Caco-2 (cell line): ENCODE data around the gene GRAPL. TPM values are rescaled to one million over a fixed set of nuclear protein-coding genes. Genes with fewer than 3 reads are reported as not detected.
"Not testable (repeated sequence)": the region's sequence is repeated elsewhere in the genome, so short reads cannot be mapped to it uniquely, and the experiment has no call there.

Experiments used
- BruUV-seq: library from RNA; stranded (reverse); fragments of 400-500 nt; replicated peaks from 2 replicates; lab custom pipeline; 2021; lab: Mats Ljungman, UMichigan
- CTCF ChIA-PET: fragments of 300-600 bp; sonication (Branson Sonifier 250); formaldehyde crosslinking; loops from one replicate; lab custom pipeline; 2022; ENCODE audit warnings: antibody characterized with exemption; lab: Charles Lee
- POLR2A ChIA-PET: fragments of 300-600 bp; sonication (Branson Sonifier 250); formaldehyde crosslinking; loops from one replicate; lab custom pipeline; 2022; ENCODE audit warnings: antibody characterized with exemption; lab: Charles Lee
- DNase-seq, 2 experiments: peaks; one replicate each; pipeline versions ENCODE4 v3.0.0 to v3.0.0-alpha.2; 2020 to 2022
- H3K27me3 ChIP-seq: replicated peaks from 2 replicates; pipeline ENCODE4 v1.6.0; 2011; ENCODE audit warnings: low read length; ENCODE audit not compliant: control insufficient read depth, insufficient read depth
- H3K36me3 ChIP-seq: 2 replicates; pipeline ENCODE4 v1.5.1; 2011; ENCODE audit warnings: low read length; ENCODE audit not compliant: control insufficient read depth, insufficient read depth
- H3K4me1 ChIP-seq: fragments of 250-450 bp; sonication (Bioruptor Pico); 2 replicates; pipeline ENCODE4 v1.5.1; 2020; ENCODE audit warnings: mild to moderate bottlenecking
- H3K4me3 ChIP-seq: 2 replicates; pipeline ENCODE4 v1.5.1; 2011; ENCODE audit warnings: low read depth, mild to moderate bottlenecking, control low read depth, low read length
- H3K9me3 ChIP-seq: fragments of 250-450 bp; sonication (Bioruptor Pico); 2 replicates; pipeline ENCODE4 v1.5.1; 2020; ENCODE audit warnings: mild to moderate bottlenecking, moderate library complexity
- H3K27ac Mint-ChIP-seq: one replicate; pipeline ENCODE4 v1.8.0; 2022; ENCODE audit warnings: mixed read lengths; ENCODE audit not compliant: unreplicated experiment
- H3K27me3 Mint-ChIP-seq: one replicate; pipeline ENCODE4 v1.8.0; 2022; ENCODE audit warnings: mixed read lengths; ENCODE audit not compliant: insufficient read depth, unreplicated experiment
- H3K36me3 Mint-ChIP-seq: one replicate; pipeline ENCODE4 v1.8.0; 2022; ENCODE audit warnings: mild to moderate bottlenecking, mixed read lengths; ENCODE audit not compliant: insufficient read depth, unreplicated experiment
- H3K4me1 Mint-ChIP-seq: one replicate; pipeline ENCODE4 v1.8.0; 2022; ENCODE audit warnings: low read depth, mixed read lengths; ENCODE audit not compliant: unreplicated experiment
- H3K4me3 Mint-ChIP-seq: one replicate; pipeline ENCODE4 v1.8.0; 2022; ENCODE audit warnings: mild to moderate bottlenecking, moderate library complexity, mixed read lengths; ENCODE audit not compliant: unreplicated experiment
- H3K9me3 Mint-ChIP-seq: one replicate; pipeline ENCODE4 v1.8.0; 2022; ENCODE audit warnings: mixed read lengths; ENCODE audit not compliant: unreplicated experiment
- intact Hi-C: fragments of 100-400 bp; cut with micrococcal nuclease; formaldehyde crosslinking; loops from one replicate; pipeline ENCODE4 v1.10.0; 2022; ENCODE audit not compliant: unreplicated experiment
- total RNA-seq: library from RNA; stranded (reverse); gene quantifications from 2 replicates; pipeline ENCODE4 v1.2.3, GENCODE V29; 2022

GRAPL gene
- total RNA-seq, 1 experiment from 2014 or later: not detected

- H3K27me3 ChIP-seq, POLR2A ChIA-PET, H3K36me3 Mint-ChIP-seq, H3K9me3 Mint-ChIP-seq, H3K27me3 Mint-ChIP-seq, H3K4me3 ChIP-seq, intact Hi-C loops, DNase-seq, H3K4me3 Mint-ChIP-seq, H3K27ac Mint-ChIP-seq, BruUV-seq, H3K36me3 ChIP-seq, H3K9me3 ChIP-seq, H3K4me1 ChIP-seq, CTCF ChIA-PET, H3K4me1 Mint-ChIP-seq: not testable (repeated sequence)
Observed at GRCh38 chr17:19145471-19145870, 18.1 kb downstream of the GRAPL start.

- H3K4me1 Mint-ChIP-seq, DNase-seq, H3K4me3 Mint-ChIP-seq, H3K27me3 ChIP-seq, H3K4me1 ChIP-seq, BruUV-seq, POLR2A ChIA-PET, H3K27ac Mint-ChIP-seq, H3K9me3 ChIP-seq, CTCF ChIA-PET, H3K27me3 Mint-ChIP-seq, intact Hi-C loops, H3K36me3 Mint-ChIP-seq, H3K4me3 ChIP-seq, H3K9me3 Mint-ChIP-seq, H3K36me3 ChIP-seq: not testable (repeated sequence)
Observed at GRCh38 chr17:19150678-19151615, 23.6 kb downstream of the GRAPL start.

GRCh38 chr17:19157628-19158027 is 30.2 kb downstream of the GRAPL start:
- H3K27ac Mint-ChIP-seq, H3K36me3 Mint-ChIP-seq, H3K4me1 ChIP-seq, H3K4me3 ChIP-seq, CTCF ChIA-PET, H3K36me3 ChIP-seq, H3K27me3 Mint-ChIP-seq, H3K9me3 ChIP-seq, DNase-seq, H3K27me3 ChIP-seq, H3K9me3 Mint-ChIP-seq, H3K4me1 Mint-ChIP-seq, H3K4me3 Mint-ChIP-seq, intact Hi-C loops, BruUV-seq, POLR2A ChIA-PET: not testable (repeated sequence)

- H3K4me1 Mint-ChIP-seq, POLR2A ChIA-PET, H3K9me3 ChIP-seq, H3K36me3 Mint-ChIP-seq, CTCF ChIA-PET, H3K4me3 Mint-ChIP-seq, H3K27me3 Mint-ChIP-seq, intact Hi-C loops, H3K4me3 ChIP-seq, DNase-seq, H3K4me1 ChIP-seq, H3K27ac Mint-ChIP-seq, BruUV-seq, H3K27me3 ChIP-seq, H3K9me3 Mint-ChIP-seq, H3K36me3 ChIP-seq: not testable (repeated sequence)
Observed at GRCh38 chr17:19158478-19158877, 31.1 kb downstream of the GRAPL start.

- H3K36me3 ChIP-seq, H3K9me3 ChIP-seq, H3K4me3 ChIP-seq, H3K27me3 ChIP-seq, BruUV-seq, H3K27ac Mint-ChIP-seq, H3K9me3 Mint-ChIP-seq, DNase-seq, H3K27me3 Mint-ChIP-seq, H3K4me1 ChIP-seq, H3K4me3 Mint-ChIP-seq, CTCF ChIA-PET, POLR2A ChIA-PET, intact Hi-C loops, H3K4me1 Mint-ChIP-seq, H3K36me3 Mint-ChIP-seq: not testable (repeated sequence)
Observed at GRCh38 chr17:19158938-19159337, 31.5 kb downstream of the GRAPL start.

- H3K27me3 Mint-ChIP-seq, H3K4me3 Mint-ChIP-seq, H3K9me3 Mint-ChIP-seq, H3K4me1 ChIP-seq, DNase-seq, BruUV-seq, H3K36me3 ChIP-seq, CTCF ChIA-PET, H3K27ac Mint-ChIP-seq, H3K4me1 Mint-ChIP-seq, H3K9me3 ChIP-seq, H3K36me3 Mint-ChIP-seq, H3K27me3 ChIP-seq, POLR2A ChIA-PET, intact Hi-C loops, H3K4me3 ChIP-seq: not testable (repeated sequence)
Observed at GRCh38 chr17:19161308-19162107, 34.1 kb downstream of the GRAPL start.
